ENCODE measurements around the gene MYRF. TPM values are rescaled to one million over a fixed set of nuclear protein-coding genes. Genes with fewer than 3 reads are reported as not detected.
A peak's percentile ranks its signal among the peaks of the same experiment; 100 is the strongest.

MYRF gene
- total and polyA plus RNA-seq, 2 of the 13 experiments (the other 11 are each of a cell fraction or from before 2014, with no cell fraction given), result 10.2 to 25.9 TPM

GRCh38 chr11:61794579-61794978 lies 42.1 kb downstream of the MYRF start:
- no peak for FAIRE-seq
- Histone ChIP-seq H3K27ac (ENCODE audit: extremely low read length, insufficient read depth, low read length) (no peak overlapping the region), H4K20me1 (ENCODE audit: insufficient read depth, low read length) (no peaks in the 10 kb centered on the region; the same call in 1 of the 2 replicates), H2AFZ (ENCODE audit: low read length) (no peak overlapping the region), H3K9me3 (ENCODE audit: low read length) (no peaks in the 10 kb centered on the region), H3K27me3 (ENCODE audit: control insufficient read depth in 1 of 2, insufficient read depth in 2 of 2, low read length in 2 of 2) (no peaks in the 10 kb centered on the region; a peak in 1 of 5 replicates), H3K9ac (ENCODE audit: insufficient read depth, low read depth, low read length) (peak overlapping the region; percentile 41; the same call in 1 of the 2 replicates), H3K36me3 (replicated peaks in 1 of 2; ENCODE audit: control insufficient read depth in 1 of 2, insufficient read depth in 2 of 2, low read length in 2 of 2) (peaks cover 9 to 31% of the 10 kb centered on the region in 2 experiments), H3K4me3 (replicated peaks in 1 of 3; ENCODE audit: insufficient read depth in 1 of 3, low read depth in 2 of 3, low read length in 3 of 3) (no peak overlapping the region; a peak in 1 of 6 replicates), H3K4me1 (ENCODE audit: insufficient read depth, low read length) (peaks cover 45% of the 10 kb centered on the region), H3K79me2 (ENCODE audit: insufficient read depth, low read length) (peaks cover 50% of the 10 kb centered on the region), H3K4me2 (ENCODE audit: low read depth, low read length) (peak overlapping the region; percentile 36)
- ChIA-PET POLR2A (no interaction called here), CTCF (ENCODE audit: low intra/inter-chr PET ratio, low total read pairs) (no interaction called here)
- no TSS peak for BruUV-seq (replicated peaks)
- TF ChIP-seq FOXO1 (CRISPR knock-in tag; IDR thresholded peaks at IDR 0.05) (no peak), FOSL2 (CRISPR knock-in tag; IDR thresholded peaks at IDR 0.05) (no peak), ZNF253 (CRISPR knock-in tag; IDR thresholded peaks at IDR 0.05; ENCODE audit: borderline replicate concordance) (no peak)
- WGBS (ENCODE audit: low lambda C conversion rate), result 91% methylated on average over 4 of the region's 4 CpGs
- in situ Hi-C loops (cut with HindIII; ENCODE audit: extremely low pct_ligation_motif_present, low pct_unique_long_range_greater_than_20kb), result loop anchor here (10.0 kb wide), 1 partner anchor 290 kb away; no protein-coding TSS in a partner anchor
- DNase-seq (ENCODE audit: low spot score), result no peak
- ATAC-seq, result no peak
- intact Hi-C loops (cut with micrococcal nuclease; ENCODE audit: unreplicated experiment), result no loop called here

DNA sequence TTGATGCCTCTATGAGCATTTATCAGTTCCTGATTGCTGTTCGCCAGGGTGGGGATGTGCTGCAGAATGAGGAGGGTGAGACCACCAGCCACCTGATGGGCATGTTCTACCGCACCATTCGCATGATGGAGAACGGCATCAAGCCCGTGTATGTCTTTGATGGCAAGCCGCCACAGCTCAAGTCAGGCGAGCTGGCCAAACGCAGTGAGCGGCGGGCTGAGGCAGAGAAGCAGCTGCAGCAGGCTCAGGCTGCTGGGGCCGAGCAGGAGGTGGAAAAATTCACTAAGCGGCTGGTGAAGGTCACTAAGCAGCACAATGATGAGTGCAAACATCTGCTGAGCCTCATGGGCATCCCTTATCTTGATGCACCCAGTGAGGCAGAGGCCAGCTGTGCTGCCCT lies 43.0 kb downstream of the MYRF start:
- Histone ChIP-seq H3K4me2 (ENCODE audit: low read depth, low read length) (no peak overlapping the region), H2AFZ (ENCODE audit: low read length) (no peak overlapping the region), H4K20me1 (ENCODE audit: insufficient read depth, low read length) (no peaks in the 10 kb centered on the region; the same call in 1 of the 2 replicates), H3K9ac (ENCODE audit: insufficient read depth, low read depth, low read length) (no peak overlapping the region), H3K9me3 (ENCODE audit: low read length) (no peaks in the 10 kb centered on the region), H3K36me3 (replicated peaks in 1 of 2; ENCODE audit: control insufficient read depth in 1 of 2, insufficient read depth in 2 of 2, low read length in 2 of 2) (peaks cover 7 to 26% of the 10 kb centered on the region in 2 experiments; a peak in 3 of 5 replicates), H3K4me1 (ENCODE audit: insufficient read depth, low read length) (peaks cover 50% of the 10 kb centered on the region), H3K27ac (ENCODE audit: extremely low read length, insufficient read depth, low read length) (no peak overlapping the region), H3K27me3 (ENCODE audit: control insufficient read depth in 1 of 2, insufficient read depth in 2 of 2, low read length in 2 of 2) (no peaks in the 10 kb centered on the region; a peak in 1 of 5 replicates), H3K4me3 (replicated peaks in 1 of 3; ENCODE audit: insufficient read depth in 1 of 3, low read depth in 2 of 3, low read length in 3 of 3) (no peak overlapping the region), H3K79me2 (ENCODE audit: insufficient read depth, low read length) (peaks cover 50% of the 10 kb centered on the region)
- DNase-seq (ENCODE audit: low spot score) (no peak), FAIRE-seq (no peak), ATAC-seq (no peak)
- TF ChIP-seq RFXANK (CRISPR knock-in tag; IDR thresholded peaks at IDR 0.05) (no peak), ZC3H13 (CRISPR knock-in tag; IDR thresholded peaks at IDR 0.05) (0 out of 2 replicates have a peak, but pooled peaks have one; percentile 19)
- 96% methylated on average over 12 of the region's 12 CpGs for WGBS (ENCODE audit: low lambda C conversion rate)
- ChIA-PET POLR2A (interaction anchor here (3.2 kb wide), 1 partner anchor 19 kb away, joined by 28 read pairs; no protein-coding TSS in a partner anchor), CTCF (ENCODE audit: low intra/inter-chr PET ratio, low total read pairs) (no interaction called here)
- no TSS peak for BruUV-seq (replicated peaks)
- in situ Hi-C loops (cut with HindIII; ENCODE audit: extremely low pct_ligation_motif_present, low pct_unique_long_range_greater_than_20kb) (loop anchor here (10.0 kb wide), 1 partner anchor 289 kb away; no protein-coding TSS in a partner anchor), intact Hi-C loops (cut with micrococcal nuclease; ENCODE audit: unreplicated experiment) (no loop called here)

Data from HepG2 (cell line).